Heart right ventricle (tissue), 16 donors: Measurements from ENCODE around the gene FXR2. TPM values are rescaled to one million over a fixed set of nuclear protein-coding genes. Genes with fewer than 3 reads are reported as not detected.
"Not testable (repeated sequence)": the region's sequence is repeated elsewhere in the genome, so short reads cannot be mapped to it uniquely, and the experiment has no call there.

Experiments used
- ATAC-seq, 8 donors: fragments of 200-7000 bp; cut with Tn5 transposase; one replicate each; pipeline ENCODE4 v1.9.1; 2020; ENCODE audit warnings: mild to moderate bottlenecking in 8 of 8, moderate library complexity in 8 of 8, moderate number of reproducible peaks in 1 of 8
- DNase-seq, 2 donors: peaks; one replicate each; pipeline ENCODE4 v3.0.0-alpha.2; 2020
- H3K27ac ChIP-seq, 10 donors: fragments of 200-600 bp; sonication (generic) in 2 of 10; one replicate each; pipeline versions ENCODE4 v1.5.0 to v1.8.0; 2020 to 2022; ENCODE audit warnings: mild to moderate bottlenecking in 3 of 10
- H3K27me3 ChIP-seq, 7 donors: fragments of 200-600 bp; one replicate each; pipeline ENCODE4 v1.8.0; 2021 to 2022; ENCODE audit warnings: mild to moderate bottlenecking in 2 of 7
- H3K36me3 ChIP-seq, 9 donors: fragments of 200-600 bp; sonication (generic) in 1 of 9; one replicate each; pipeline versions ENCODE4 v1.5.0 to v1.8.0; 2020 to 2022; ENCODE audit warnings: mild to moderate bottlenecking in 2 of 9
- H3K4me1 ChIP-seq, 9 donors: fragments of 200-600 bp; sonication (generic) in 1 of 9; one replicate each; pipeline versions ENCODE4 v1.5.0 to v1.8.0; 2020 to 2022; ENCODE audit warnings: mild to moderate bottlenecking in 4 of 9
- H3K4me3 ChIP-seq, 10 donors: fragments of 200-600 bp; sonication (generic) in 2 of 10; one replicate each; pipeline versions ENCODE4 v1.5.0 to v1.8.0; 2020 to 2022; ENCODE audit warnings: mild to moderate bottlenecking in 7 of 10, moderate library complexity in 2 of 10
- H3K9me3 ChIP-seq, 11 donors: fragments of 200-600 bp in 10 of 11; sonication (generic) in 2 of 11; one replicate each; pipeline versions ENCODE4 v1.5.0 to v1.8.0; 2013 to 2022; ENCODE audit warnings: mild to moderate bottlenecking in 2 of 11, control low read depth in 1 of 11, moderate library complexity in 1 of 11
- CTCF ChIP-seq, 9 donors: fragments of 200-600 bp; sonication (generic) in 2 of 9; IDR thresholded peaks; one replicate each; pipeline versions ENCODE4 v1.5.0 to v1.8.0; 2021 to 2022; ENCODE audit warnings: antibody characterized with exemption in 9 of 9, mild to moderate bottlenecking in 5 of 9, moderate library complexity in 1 of 9
- WGBS, 2 donors: extraction: QIAGEN DNeasy Blood & Tissue Kit; methylation state at CpG; one replicate each; pipeline ENCODE4 v1.1.7; 2013; ENCODE audit warnings: inconsistent platforms in 1 of 2; 5-methylcytosine and 5-hydroxymethylcytosine counted together
- intact Hi-C, 10 donors: fragments of 100-400 bp; cut with DNase I; formaldehyde crosslinking; loops; one replicate each; pipeline versions ENCODE4 v1.11.1 to v1.14.2; 2022
- polyA plus RNA-seq, 2 donors: library from polyadenylated mRNA; stranded (reverse); fragments of 200-250 nt; gene quantifications; one replicate each; pipeline ENCODE4 v1.2.3, GENCODE V29; 2013
- total RNA-seq, 10 donors: library from RNA; stranded (reverse); fragmentation: NEBNext Ultra II Directional in 3 of 10; extraction: Animal tissue kit (Norgen Biotek cat#: 25700) in 3 of 10; gene quantifications; one replicate each; pipeline versions ENCODE4 v1.2.1 to v1.2.4, GENCODE V29; 2021 to 2023
- donor health status: Arrhythmogenic right ventricular cardiomyopathy.
- donor health status: ischemic (EF 13 %, LVEDD 7.1; RV severe dilation, severe dysfunction).
- donor health status: healthy with polysubstance abuse.
- donor health status: DM: no; HTN: yes; CAD: no.
- donor health status: DM: no; HTN: no; CAD: no.
- donor health status: ischemic (EF 25% LVEDD 6.9; RV normal size, moderate dysfunction).
- donor health status: ischemic (EF 25% LVEDD 5.7; RV mildly dilated, moderate dysfunction).
- donor health status: healthy.
- donor health status: DM: yes; HTN: yes; CAD: no.
- donor health status: Ischemic cardiomyopathy.
- donor health status: ischemic (EF 35%, LVEDD 5.7; RV mildly dilated, moderate dysfunction).
- donor health status: nonischemic (EF 11% LVEDD 7.7; RV severe dilation, severe dysfunction).
- donor health status: DM: yes; HTN: yes; CAD: no.
- donor health status: PGD.
- donor health status: ischemic (EF 29% LVEDD 5.4; RV normal size, mild dysfunction).
- donor health status: nonischemic (EF 23%, LVEDD 6.1; RV moderate dilation, normal function).

The FXR2 gene
- total and polyA plus RNA-seq, 12 donors, result 52.2 to 111 (median 90.5) TPM

GRCh38 chr17:7627250-7628121 is 12.8 kb upstream of the FXR2 start, which contains the start of gene SAT2:
TSS of gene SAT2 (minus strand) at chr17:7627821. CDS start at chr17:7627635, 186 bp downstream.
- Histone ChIP-seq H3K36me3 (peaks cover 0 to 14% (median 0%) of the 10 kb centered on the region in 9 donors), H3K27ac (peak within 1 kb of the TSS; percentile 85 to 98 (median 92)), H3K9me3 (no peaks in the 10 kb centered on the region), H3K27me3 (no peaks in the 10 kb centered on the region), H3K4me3 (peak within 1 kb of the TSS; percentile 59 to 92 (median 76)), H3K4me1 (peaks cover 7 to 29% (median 17%) of the 10 kb centered on the region in 9 donors)
- ATAC-seq (peak; percentile 95 to 99 (median 99)), DNase-seq (peak; percentile 94 to 96)
- WGBS, 2 donors, result 0 to 1% methylated on average over 54 of the region's 54 CpGs
- intact Hi-C loops, result loop anchor here in 2 of 10 donors (2.0 kb wide), 1 partner anchor 59 kb away; the partner anchor contains the start of gene TP53 (in 2 of the 2)
- TF ChIP-seq CTCF (IDR thresholded peaks at IDR 0.05), result no peak

DNA sequence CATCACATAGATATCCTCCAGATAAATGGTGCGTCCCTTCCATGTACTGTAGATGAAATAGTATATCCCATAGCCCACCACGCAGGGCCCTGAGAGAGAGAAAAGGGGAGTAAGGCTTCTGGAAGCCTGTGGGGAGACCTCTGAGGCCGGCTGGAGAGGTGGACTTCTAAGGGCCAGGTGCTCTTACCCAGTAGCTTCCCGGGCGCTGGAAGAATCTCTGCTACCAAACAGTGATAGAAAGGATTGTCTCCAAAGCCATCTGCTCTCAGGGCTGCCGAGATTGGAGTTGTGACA is 12.2 kb upstream of the FXR2 start:
- WGBS, 2 donors, result 11 to 19% methylated on average over 6 of the region's 6 CpGs
- peak overlapping the region; percentile 85 to 98 (median 92) for H3K27ac ChIP-seq
- no peaks in the 10 kb centered on the region for H3K27me3 ChIP-seq
- DNase-seq (no peak), ATAC-seq (peak in 3 of 8 donors; percentile 0 to 8 (median 1))
- H3K4me3 ChIP-seq, result peak overlapping the region; percentile 59 to 92 (median 76)
- intact Hi-C loops, result loop anchor here in 2 of 10 donors (2.0 kb wide), 1 partner anchor 60 kb away; the partner anchor contains the start of gene TP53 (in 2 of the 2)
- no peaks in the 10 kb centered on the region for H3K9me3 ChIP-seq
- H3K36me3 ChIP-seq, result peaks cover 0 to 14% (median 0%) of the 10 kb centered on the region in 9 donors
- peaks cover 7 to 24% (median 17%) of the 10 kb centered on the region in 9 donors for H3K4me1 ChIP-seq
- no peak for TF ChIP-seq CTCF (IDR thresholded peaks at IDR 0.05)

- intact Hi-C loops, result loop anchor here in 2 of 10 donors (2.0 kb wide), 1 partner anchor 60 kb away; the partner anchor contains the start of gene TP53 (in 2 of the 2)
- no peaks in the 10 kb centered on the region for H3K9me3 ChIP-seq
- H3K4me1 ChIP-seq, result peaks cover 5 to 21% (median 16%) of the 10 kb centered on the region in 9 donors
- peaks cover 0 to 14% (median 0%) of the 10 kb centered on the region in 9 donors for H3K36me3 ChIP-seq
- peak overlapping the region in 6 of 10 donors; percentile 73 to 92 (median 80) for H3K4me3 ChIP-seq
- TF ChIP-seq CTCF (IDR thresholded peaks at IDR 0.05), result no peak
- DNase-seq (peak in 1 of 2 donors; percentile 17), ATAC-seq (no peak)
- peak overlapping the region in 4 of 10 donors; percentile 92 to 98 (median 94) for H3K27ac ChIP-seq
- H3K27me3 ChIP-seq, result no peaks in the 10 kb centered on the region
- WGBS, 2 donors, result 88 to 90% methylated on average over 7 of the region's 7 CpGs
Observed at GRCh38 chr17:7626307-7626706, 11.6 kb upstream of the FXR2 start.

GRCh38 chr17:7625749-7626148 is 11.1 kb upstream of the FXR2 start:
- peaks cover 4 to 21% (median 15%) of the 10 kb centered on the region in 9 donors for H3K4me1 ChIP-seq
- not testable (repeated sequence) for H3K9me3 ChIP-seq, H3K27ac ChIP-seq, DNase-seq, H3K4me3 ChIP-seq, H3K27me3 ChIP-seq, ATAC-seq
- H3K36me3 ChIP-seq, result peaks cover 0 to 14% (median 0%) of the 10 kb centered on the region in 9 donors
- intact Hi-C loops, result loop anchor here in 2 of 10 donors (2.0 kb wide), 1 partner anchor 61 kb away; the partner anchor contains the start of gene TP53 (in 2 of the 2)
- 96 to 98% methylated on average over 16 of the region's 16 CpGs for WGBS, 2 donors
